Mesothelial cell of epicardium (in vitro differentiated cells): ENCODE data around the gene STK39. TPM values are rescaled to one million over a fixed set of nuclear protein-coding genes. Genes with fewer than 3 reads are reported as not detected.

Experiments used
- DNase-seq, 2 experiments: peaks; one replicate each; pipeline ENCODE4 v3.0.0; 2021; ENCODE audit warnings: low spot score in 2 of 2; ENCODE audit not compliant: unreplicated experiment in 2 of 2
- H3K27ac Mint-ChIP-seq: 2 replicates; pipeline ENCODE4 v1.8.0; 2021; ENCODE audit warnings: mixed read lengths
- H3K27me3 Mint-ChIP-seq: 2 replicates; pipeline ENCODE4 v1.8.0; 2021; ENCODE audit warnings: low read depth, mixed read lengths
- H3K36me3 Mint-ChIP-seq: 2 replicates; pipeline ENCODE4 v1.8.0; 2021; ENCODE audit warnings: mixed read lengths
- H3K4me1 Mint-ChIP-seq: 2 replicates; pipeline ENCODE4 v1.8.0; 2021; ENCODE audit warnings: mixed read lengths
- H3K4me3 Mint-ChIP-seq: 2 replicates; pipeline ENCODE4 v1.8.0; 2021; ENCODE audit warnings: mild to moderate bottlenecking, moderate library complexity, mixed read lengths
- H3K9me3 Mint-ChIP-seq: 2 replicates; pipeline ENCODE4 v1.8.0; 2021; ENCODE audit warnings: mixed read lengths
- total RNA-seq: library from RNA; stranded (reverse); gene quantifications from 3 replicates; pipeline ENCODE4 v1.2.1, GENCODE V29; 2021
- TF ChIP-seq, protein P1 (sequence below): fragments of 200-600 bp; sonication (generic); IDR thresholded peaks from one replicate; pipeline ENCODE4 v1.5.0; 2021; ENCODE audit warnings: antibody characterized with exemption; ENCODE audit not compliant: unreplicated experiment

STK39 gene
- total RNA-seq, 1 donor from 2014 or later, result 18.7 TPM

GRCh38 chr2:168252976-168253375 lies 5.6 kb upstream of the STK39 start:
- Mint-ChIP-seq H3K27me3 (no peaks in the 10 kb centered on the region), H3K36me3 (no peaks in the 10 kb centered on the region), H3K9me3 (no peaks in the 10 kb centered on the region), H3K27ac (no peak overlapping the region), H3K4me1 (peaks cover 17% of the 10 kb centered on the region), H3K4me3 (no peak overlapping the region)
- DNase-seq, result no peak
- TF ChIP-seq, protein P1, sequence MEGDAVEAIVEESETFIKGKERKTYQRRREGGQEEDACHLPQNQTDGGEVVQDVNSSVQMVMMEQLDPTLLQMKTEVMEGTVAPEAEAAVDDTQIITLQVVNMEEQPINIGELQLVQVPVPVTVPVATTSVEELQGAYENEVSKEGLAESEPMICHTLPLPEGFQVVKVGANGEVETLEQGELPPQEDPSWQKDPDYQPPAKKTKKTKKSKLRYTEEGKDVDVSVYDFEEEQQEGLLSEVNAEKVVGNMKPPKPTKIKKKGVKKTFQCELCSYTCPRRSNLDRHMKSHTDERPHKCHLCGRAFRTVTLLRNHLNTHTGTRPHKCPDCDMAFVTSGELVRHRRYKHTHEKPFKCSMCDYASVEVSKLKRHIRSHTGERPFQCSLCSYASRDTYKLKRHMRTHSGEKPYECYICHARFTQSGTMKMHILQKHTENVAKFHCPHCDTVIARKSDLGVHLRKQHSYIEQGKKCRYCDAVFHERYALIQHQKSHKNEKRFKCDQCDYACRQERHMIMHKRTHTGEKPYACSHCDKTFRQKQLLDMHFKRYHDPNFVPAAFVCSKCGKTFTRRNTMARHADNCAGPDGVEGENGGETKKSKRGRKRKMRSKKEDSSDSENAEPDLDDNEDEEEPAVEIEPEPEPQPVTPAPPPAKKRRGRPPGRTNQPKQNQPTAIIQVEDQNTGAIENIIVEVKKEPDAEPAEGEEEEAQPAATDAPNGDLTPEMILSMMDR, result no peak

DNA sequence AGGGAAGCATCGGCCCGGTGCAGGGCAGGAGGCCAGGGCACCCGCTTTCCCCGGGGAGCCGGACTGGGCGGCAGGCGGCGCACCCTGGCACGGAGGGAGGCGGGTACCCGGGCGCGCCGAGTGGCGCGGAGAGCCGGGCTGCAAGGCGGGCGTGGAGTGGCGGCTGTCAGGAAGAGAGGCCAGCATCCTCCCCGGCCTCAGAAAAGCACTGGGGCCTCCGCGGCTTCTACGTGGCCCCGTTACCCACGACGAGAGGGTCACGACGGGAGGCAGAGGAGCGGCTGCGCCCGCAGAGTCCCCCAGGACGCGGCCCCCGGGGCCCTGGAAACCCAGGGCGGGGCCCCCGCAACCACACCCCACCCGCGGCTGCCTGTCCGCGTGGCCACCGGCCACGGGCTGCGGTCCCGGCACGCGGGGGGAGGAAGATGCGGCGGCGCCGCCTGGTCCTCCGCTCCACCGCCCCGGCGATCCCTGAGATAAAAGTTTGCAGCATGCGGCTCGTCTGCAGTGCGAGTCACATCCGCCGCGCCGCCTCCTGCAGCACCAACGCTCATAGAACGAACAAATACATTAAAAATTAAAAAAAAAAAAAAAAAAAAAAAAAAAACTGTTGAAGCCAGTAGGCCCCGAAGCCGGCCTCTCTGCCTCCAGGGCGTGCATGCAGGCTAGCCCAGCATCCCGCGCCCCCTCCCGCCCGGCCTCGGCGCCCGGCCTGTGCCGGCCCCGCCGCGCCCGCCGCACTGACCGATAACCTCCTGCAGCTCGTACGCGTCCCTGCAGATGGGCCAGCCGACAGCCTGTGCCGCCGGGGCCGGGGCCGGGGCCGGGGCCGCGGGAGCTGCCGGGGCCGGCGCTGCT lies 683 bp downstream of the STK39 start:
- Mint-ChIP-seq H3K9me3 (no peaks in the 10 kb centered on the region), H3K27ac (peak overlapping the region; percentile 93), H3K4me3 (peak overlapping the region; percentile 88), H3K36me3 (no peaks in the 10 kb centered on the region), H3K27me3 (no peaks in the 10 kb centered on the region), H3K4me1 (peaks cover 42% of the 10 kb centered on the region)
- TF ChIP-seq, protein P1, result peak; percentile 30
- DNase-seq, result peak; percentile 59 to 66

DNA sequence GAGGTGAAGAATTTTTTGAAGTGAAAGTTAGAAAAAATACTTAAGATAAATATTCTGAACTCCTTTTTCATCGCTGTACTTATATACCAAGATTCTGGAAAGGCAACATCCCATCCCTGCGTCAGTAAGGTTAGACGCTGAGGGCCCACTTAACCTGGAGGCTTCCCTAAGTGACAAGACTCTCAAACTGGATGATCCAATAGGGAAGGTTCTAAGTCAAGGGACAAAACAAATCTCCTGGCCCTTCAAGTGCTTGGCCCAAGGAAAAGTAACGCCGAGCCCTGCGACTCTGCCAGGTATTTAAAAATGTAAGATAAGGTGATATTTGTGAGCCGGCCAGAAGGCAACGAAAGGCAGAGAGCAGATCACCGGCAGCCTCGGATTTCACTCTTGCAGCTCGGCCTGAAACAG lies 1.3 kb downstream of the STK39 start:
- DNase-seq, result no peak
- H3K4me1 Mint-ChIP-seq, result peaks cover 42% of the 10 kb centered on the region

DNA sequence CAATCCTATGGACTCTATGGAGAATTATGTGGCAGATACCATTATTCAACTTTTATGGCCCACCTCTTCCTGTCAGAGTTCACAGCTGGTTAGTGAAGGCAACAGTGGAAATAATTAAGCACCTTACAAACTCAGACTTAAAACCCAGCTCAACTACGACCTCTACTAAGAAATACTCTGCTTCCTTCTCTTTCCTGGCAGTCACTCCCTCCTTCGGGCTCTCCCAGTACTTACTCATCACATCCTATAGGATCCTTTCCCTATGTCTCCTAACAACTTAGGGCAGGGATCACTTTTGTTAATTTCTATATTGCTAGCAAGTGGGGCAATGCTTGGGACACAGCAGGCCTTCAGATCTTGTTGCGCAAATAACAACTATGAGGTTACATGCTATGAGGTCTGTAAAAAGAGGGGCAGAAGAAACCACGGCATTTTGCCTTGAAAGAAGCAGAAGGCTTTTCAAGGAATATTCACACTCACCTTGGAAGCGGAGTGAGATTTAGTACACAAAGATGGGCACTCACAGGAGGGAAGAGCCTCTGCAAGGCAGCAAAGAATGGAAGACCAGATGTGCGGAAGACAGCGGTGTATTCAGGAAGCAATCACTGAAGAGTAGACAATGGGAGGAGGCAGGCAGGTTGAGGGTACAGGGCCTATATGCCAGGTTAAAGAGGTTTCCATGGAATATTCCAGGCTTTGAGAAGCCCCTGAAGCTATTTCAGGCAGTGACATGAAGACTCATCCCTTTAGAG lies 2.1 kb downstream of the STK39 start:
- Mint-ChIP-seq H3K4me1 (peaks cover 42% of the 10 kb centered on the region), H3K27me3 (no peaks in the 10 kb centered on the region), H3K4me3 (peak overlapping the region; percentile 52), H3K9me3 (no peaks in the 10 kb centered on the region), H3K36me3 (no peaks in the 10 kb centered on the region), H3K27ac (no peak overlapping the region)
- no peak for DNase-seq
- TF ChIP-seq, protein P1, result no peak

More for the DNA sequence above, 1.3 kb downstream of the STK39 start:
- TF ChIP-seq, protein P1, result no peak
- Mint-ChIP-seq H3K9me3 (no peaks in the 10 kb centered on the region), H3K27me3 (no peaks in the 10 kb centered on the region), H3K27ac (peak overlapping the region; percentile 93), H3K4me3 (peak overlapping the region; percentile 88), H3K36me3 (no peaks in the 10 kb centered on the region)

DNA sequence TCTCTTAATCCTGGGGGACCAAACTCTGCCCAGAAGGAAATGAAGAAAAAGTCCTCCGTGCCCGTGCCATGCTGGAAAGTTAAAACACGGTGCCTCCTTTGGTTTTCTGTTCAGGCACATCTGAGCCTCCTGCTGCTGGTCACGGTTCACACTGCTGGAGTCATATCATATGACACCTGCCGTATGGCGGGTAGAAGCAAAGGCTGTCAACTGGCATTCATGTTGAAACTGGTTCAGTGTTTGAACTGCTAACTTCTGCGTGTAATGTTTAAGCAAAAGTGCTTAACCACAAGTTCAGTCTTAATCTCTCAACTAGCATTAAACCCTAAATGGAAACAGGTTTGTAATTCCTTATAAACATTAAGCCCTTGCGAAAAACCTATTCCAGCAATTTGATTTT lies 3.1 kb downstream of the STK39 start:
- H3K27me3 Mint-ChIP-seq, result no peaks in the 10 kb centered on the region
- H3K27ac Mint-ChIP-seq, result no peak overlapping the region
- no peak overlapping the region for H3K4me3 Mint-ChIP-seq
- H3K4me1 Mint-ChIP-seq, result peaks cover 40% of the 10 kb centered on the region
- no peaks in the 10 kb centered on the region for H3K36me3 Mint-ChIP-seq
- no peak for DNase-seq
- TF ChIP-seq, protein P1, result no peak
- no peaks in the 10 kb centered on the region for H3K9me3 Mint-ChIP-seq
